GM12878 (cell line): ENCODE data around the gene NHSL1.

Experiments
- BRCA1 ChIP-seq: IDR thresholded peaks from 2 replicates; pipeline ENCODE4 v1.6.1; 2011; ENCODE audit warnings: low read depth, low read length, improper control_type of control experiment
- IRF3 ChIP-seq: fragments of 450-650 bp; IDR thresholded peaks from 2 replicates; pipeline ENCODE4 v1.6.1; 2014; ENCODE audit warnings: mild to moderate bottlenecking
- POLR2AphosphoS2 ChIP-seq: IDR thresholded peaks from 2 replicates; pipeline ENCODE4 v1.6.1; 2011; ENCODE audit warnings: low read depth, mild to moderate bottlenecking, low read length, improper control_type of control experiment, moderate library complexity
- ZBTB40 ChIP-seq: fragments of 450-650 bp; IDR thresholded peaks from 2 replicates; pipeline ENCODE4 v1.6.1; 2016; ENCODE audit warnings: mild to moderate bottlenecking, moderate library complexity, borderline replicate concordance
- ZZZ3 ChIP-seq: IDR thresholded peaks from 2 replicates; pipeline ENCODE4 v1.6.1; 2011; ENCODE audit warnings: low read depth; ENCODE audit not compliant: control insufficient read depth, insufficient read length

GRCh38 chr6:138439546-138439945 lies 59.7 kb downstream of the NHSL1 start:
- TF ChIP-seq ZBTB40 (no peak), BRCA1 (no peak), IRF3 (no peak), ZZZ3 (no peak), POLR2AphosphoS2 (no peak)
